Panc1 (cell line): Measurements from ENCODE around the gene TGFBI.

Source experiments
- POLR2AphosphoS5 ChIP-seq: IDR thresholded peaks from 2 replicates; pipeline ENCODE4 v1.6.1; 2012; ENCODE audit warnings: mild to moderate bottlenecking, low read depth, low read length, moderate library complexity
- TCF7L2 ChIP-seq: IDR thresholded peaks from 2 replicates; pipeline ENCODE4 v1.6.1; 2011; ENCODE audit warnings: mild to moderate bottlenecking, low read depth, low read length, inconsistent platforms
- TF ChIP-seq, protein P1 (sequence below): fragments of 450-650 bp; IDR thresholded peaks from 2 replicates; pipeline ENCODE4 v1.5.1; 2017; ENCODE audit warnings: mild to moderate bottlenecking
- TF ChIP-seq, protein P2 (sequence below), 2 experiments: IDR thresholded peaks; 2 replicates each; pipeline ENCODE4 v1.6.1; 2011 to 2012; ENCODE audit warnings: low read depth in 2 of 2, control low read depth in 1 of 2, low read length in 1 of 2, mild to moderate bottlenecking in 1 of 2, moderate library complexity in 1 of 2; ENCODE audit not compliant: insufficient read depth in 1 of 2

DNA sequence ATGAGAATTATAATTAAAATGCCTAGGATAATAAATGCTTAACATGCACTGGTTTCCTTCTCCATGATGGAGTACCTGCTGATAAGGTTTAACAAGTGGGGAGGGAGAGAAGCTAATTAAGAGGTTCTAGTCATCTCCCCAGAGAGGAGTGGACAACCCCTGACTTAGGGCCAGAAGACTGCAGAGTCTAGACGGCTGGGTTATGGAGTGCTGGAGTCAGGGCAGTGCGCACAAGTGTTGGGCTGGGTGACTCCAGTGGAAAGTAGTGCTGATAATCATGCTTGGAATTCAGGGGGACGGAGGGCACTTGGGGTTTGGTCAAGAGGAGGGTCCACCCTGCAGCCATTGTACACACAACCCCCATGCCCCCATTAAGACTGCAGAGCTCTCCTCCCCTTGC lies 32.8 kb upstream of the TGFBI start:
- TF ChIP-seq, protein P1, sequence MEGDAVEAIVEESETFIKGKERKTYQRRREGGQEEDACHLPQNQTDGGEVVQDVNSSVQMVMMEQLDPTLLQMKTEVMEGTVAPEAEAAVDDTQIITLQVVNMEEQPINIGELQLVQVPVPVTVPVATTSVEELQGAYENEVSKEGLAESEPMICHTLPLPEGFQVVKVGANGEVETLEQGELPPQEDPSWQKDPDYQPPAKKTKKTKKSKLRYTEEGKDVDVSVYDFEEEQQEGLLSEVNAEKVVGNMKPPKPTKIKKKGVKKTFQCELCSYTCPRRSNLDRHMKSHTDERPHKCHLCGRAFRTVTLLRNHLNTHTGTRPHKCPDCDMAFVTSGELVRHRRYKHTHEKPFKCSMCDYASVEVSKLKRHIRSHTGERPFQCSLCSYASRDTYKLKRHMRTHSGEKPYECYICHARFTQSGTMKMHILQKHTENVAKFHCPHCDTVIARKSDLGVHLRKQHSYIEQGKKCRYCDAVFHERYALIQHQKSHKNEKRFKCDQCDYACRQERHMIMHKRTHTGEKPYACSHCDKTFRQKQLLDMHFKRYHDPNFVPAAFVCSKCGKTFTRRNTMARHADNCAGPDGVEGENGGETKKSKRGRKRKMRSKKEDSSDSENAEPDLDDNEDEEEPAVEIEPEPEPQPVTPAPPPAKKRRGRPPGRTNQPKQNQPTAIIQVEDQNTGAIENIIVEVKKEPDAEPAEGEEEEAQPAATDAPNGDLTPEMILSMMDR, result no peak
- TF ChIP-seq POLR2AphosphoS5, result no peak
- TF ChIP-seq, protein P2, sequence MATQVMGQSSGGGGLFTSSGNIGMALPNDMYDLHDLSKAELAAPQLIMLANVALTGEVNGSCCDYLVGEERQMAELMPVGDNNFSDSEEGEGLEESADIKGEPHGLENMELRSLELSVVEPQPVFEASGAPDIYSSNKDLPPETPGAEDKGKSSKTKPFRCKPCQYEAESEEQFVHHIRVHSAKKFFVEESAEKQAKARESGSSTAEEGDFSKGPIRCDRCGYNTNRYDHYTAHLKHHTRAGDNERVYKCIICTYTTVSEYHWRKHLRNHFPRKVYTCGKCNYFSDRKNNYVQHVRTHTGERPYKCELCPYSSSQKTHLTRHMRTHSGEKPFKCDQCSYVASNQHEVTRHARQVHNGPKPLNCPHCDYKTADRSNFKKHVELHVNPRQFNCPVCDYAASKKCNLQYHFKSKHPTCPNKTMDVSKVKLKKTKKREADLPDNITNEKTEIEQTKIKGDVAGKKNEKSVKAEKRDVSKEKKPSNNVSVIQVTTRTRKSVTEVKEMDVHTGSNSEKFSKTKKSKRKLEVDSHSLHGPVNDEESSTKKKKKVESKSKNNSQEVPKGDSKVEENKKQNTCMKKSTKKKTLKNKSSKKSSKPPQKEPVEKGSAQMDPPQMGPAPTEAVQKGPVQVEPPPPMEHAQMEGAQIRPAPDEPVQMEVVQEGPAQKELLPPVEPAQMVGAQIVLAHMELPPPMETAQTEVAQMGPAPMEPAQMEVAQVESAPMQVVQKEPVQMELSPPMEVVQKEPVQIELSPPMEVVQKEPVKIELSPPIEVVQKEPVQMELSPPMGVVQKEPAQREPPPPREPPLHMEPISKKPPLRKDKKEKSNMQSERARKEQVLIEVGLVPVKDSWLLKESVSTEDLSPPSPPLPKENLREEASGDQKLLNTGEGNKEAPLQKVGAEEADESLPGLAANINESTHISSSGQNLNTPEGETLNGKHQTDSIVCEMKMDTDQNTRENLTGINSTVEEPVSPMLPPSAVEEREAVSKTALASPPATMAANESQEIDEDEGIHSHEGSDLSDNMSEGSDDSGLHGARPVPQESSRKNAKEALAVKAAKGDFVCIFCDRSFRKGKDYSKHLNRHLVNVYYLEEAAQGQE (IDR thresholded peaks at IDR 0.05; ENCODE audit: insufficient read depth in 1 of 2, low read depth in 2 of 2, low read length in 1 of 2), result no peak
- no peak for TF ChIP-seq TCF7L2
